ENCODE data around the gene TAF12. TPM values are rescaled to one million over a fixed set of nuclear protein-coding genes. Genes with fewer than 3 reads are reported as not detected.

The TAF12 gene
- 11.9 to 13.6 TPM (median 13.0 TPM) in 5 replicates for total RNA-seq (2022; extraction: Qiagen RNA extraction)

GRCh38 chr1:28642847-28643635 is at the start of gene TAF12:
Gene TAF12 (minus strand): TSS chr1:28643067. CDS start chr1:28622081, 20,986 bp downstream.

DNA sequence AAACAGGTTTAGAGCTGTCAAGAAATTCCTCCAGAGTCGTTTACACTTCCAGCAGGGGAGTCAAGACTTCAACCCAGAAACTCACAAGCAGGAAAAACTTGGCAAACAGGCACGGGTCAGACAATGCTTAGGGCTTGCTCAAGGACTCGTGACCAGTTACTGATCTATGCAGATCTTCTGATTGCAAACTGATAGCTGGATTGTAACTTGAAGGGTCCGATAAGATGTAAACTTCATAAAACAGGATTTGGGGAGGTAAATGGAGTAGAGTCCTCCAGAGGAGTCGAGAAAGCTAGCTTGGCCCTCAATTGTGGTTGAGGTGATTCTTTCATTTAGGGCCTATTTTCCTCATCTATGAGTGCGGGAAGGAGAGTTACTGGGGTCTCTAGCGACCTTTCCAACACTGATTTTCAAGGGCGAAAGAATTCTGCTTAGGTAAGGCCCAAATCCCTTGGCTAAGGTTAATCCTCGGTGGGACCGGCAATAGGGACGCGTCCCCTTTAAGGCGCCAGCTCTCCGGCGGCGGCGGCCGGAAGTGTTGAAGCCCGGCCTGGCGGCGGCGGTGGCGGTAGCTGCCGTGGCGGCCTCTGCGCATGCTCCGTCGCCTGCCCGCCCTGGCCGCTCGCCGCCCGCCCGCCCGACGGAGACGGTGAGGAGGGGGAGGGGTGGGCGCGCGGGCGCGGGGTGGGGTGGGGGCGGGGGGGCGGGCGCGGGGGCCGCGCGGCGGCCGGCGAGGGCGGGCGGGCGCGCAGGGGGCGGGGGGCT is 25.5 kb upstream of the TAF12 start, which contains the start of gene GMEB1:
GMEB1 (plus strand) TSS at position 594 of the 765 bp plus-strand sequence. CDS start 14,829 bp downstream, outside the sequence.

GRCh38 chr1:28648474-28649198 is 5.8 kb upstream of the TAF12 start, which contains the start of gene RNU11:
Gene RNU11 (plus strand): TSS chr1:28648600.

DNA sequence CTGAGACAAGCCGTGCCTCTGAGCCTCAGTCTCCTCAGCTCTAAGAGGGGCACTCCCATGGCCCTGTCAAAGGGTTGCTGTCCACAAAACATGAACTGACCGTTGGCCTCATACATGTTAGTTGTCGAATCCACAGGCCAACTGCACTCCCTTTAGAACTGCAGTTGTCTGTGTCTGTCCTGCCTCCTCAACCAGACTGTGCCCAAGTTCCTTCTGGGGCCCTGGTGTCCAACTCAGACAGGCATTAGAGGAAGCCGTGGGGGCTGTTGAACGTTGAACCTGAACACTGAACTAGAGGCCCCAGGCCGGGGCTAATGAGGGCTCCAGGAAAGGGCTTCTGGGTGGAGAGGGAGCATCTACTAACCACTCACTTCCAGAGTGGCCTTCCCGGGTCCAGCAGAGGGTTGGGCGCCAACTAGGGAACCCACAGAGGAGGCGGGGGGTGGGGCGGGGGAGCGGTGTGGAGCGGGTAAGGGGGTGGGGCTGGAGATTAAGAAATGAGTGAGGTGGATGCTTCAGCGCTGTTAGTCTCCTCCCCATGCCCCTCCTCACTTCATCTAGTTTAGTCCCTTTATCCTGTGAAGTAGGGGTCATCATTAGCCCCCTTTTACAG is 51.1 kb downstream of the TAF12 start, which contains the start of gene RAB42:
RAB42 (plus strand) TSS at position 558 of the 613 bp plus-strand sequence. CDS start 247 bp downstream, outside the sequence.

Other genes with a start within 250 kb of the TAF12 start
- gene RCC1, start 137.0 kb downstream of the TAF12 start, total RNA-seq (2022; extraction: Qiagen RNA extraction): 67.2 to 83.0 TPM (median 75.8 TPM) in 5 replicates
- gene TRNAU1AP, start 90.0 kb downstream of the TAF12 start, total RNA-seq (2022; extraction: Qiagen RNA extraction): 19.8 to 27.3 TPM (median 23.3 TPM) in 5 replicates
- gene RAB42, start 50.8 kb downstream of the TAF12 start, total RNA-seq (2022; extraction: Qiagen RNA extraction): 2.9 to 3.5 TPM (median 3.1 TPM) in 5 replicates
- not detected in 5 replicates for gene RNU11, start 5.5 kb upstream of the TAF12 start, total RNA-seq (2022; extraction: Qiagen RNA extraction)
- gene GMEB1, start 25.7 kb upstream of the TAF12 start, total RNA-seq (2022; extraction: Qiagen RNA extraction): 5.5 to 6.3 TPM (median 5.7 TPM) in 5 replicates
- 51.6 to 57.5 TPM (median 53.3 TPM) in 5 replicates for gene YTHDF2, start 93.9 kb upstream of the TAF12 start, total RNA-seq (2022; extraction: Qiagen RNA extraction)
- gene OPRD1, start 169.1 kb upstream of the TAF12 start, total RNA-seq (2022; extraction: Qiagen RNA extraction): 0.01 to 0.02 TPM (median 0.02 TPM) in 4 of 5 replicates, not detected in the other

All from A549 treated with Mapracorat at 1 μM for 4 hours (cell line).